Daoy (cell line): ENCODE results near the gene GNB5. TPM values are rescaled to one million over a fixed set of nuclear protein-coding genes. Genes with fewer than 3 reads are reported as not detected.
A peak's percentile ranks its signal among the peaks of the same experiment; 100 is the strongest.

Source experiments
- DNase-seq: peaks from one replicate; pipeline ENCODE4 v3.0.0-alpha.2; 2015; ENCODE audit warnings: low read depth
- total RNA-seq: library from RNA; depleted of rRNA; stranded (reverse); fragments of >200 nt; shearing (Covaris generic); gene quantifications from 2 replicates; pipeline ENCODE4 v1.2.3, GENCODE V29; 2014

Gene GNB5
- total RNA-seq, 1 experiment from 2014 or later, result 35.4 TPM

DNA sequence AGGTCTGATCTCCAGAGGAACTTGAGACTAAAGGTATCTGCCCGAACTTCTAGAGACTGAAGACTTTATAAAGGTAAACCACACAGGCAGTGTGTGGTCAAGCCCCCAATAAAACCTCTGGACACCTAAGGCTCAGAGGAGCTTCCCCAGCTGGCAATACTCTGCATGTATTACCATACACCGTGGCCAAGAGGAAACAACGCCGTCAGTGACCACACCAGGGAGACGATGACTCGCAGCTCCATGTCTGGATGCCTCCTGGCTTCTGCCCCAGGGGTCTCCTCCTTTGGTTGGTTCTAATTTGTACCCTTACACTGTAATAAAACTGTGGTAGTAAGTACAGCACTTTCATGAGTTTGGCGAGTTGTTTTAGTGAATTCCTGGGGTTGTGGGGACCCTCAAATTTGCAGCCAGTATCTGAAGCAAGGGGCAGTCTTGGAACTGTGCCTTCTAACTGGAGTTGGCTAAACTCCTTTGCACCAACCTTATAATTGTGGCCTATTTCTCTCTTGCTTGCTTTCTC is 46.5 kb downstream of the GNB5 start:
- DNase-seq, result peak; percentile 85

DNA sequence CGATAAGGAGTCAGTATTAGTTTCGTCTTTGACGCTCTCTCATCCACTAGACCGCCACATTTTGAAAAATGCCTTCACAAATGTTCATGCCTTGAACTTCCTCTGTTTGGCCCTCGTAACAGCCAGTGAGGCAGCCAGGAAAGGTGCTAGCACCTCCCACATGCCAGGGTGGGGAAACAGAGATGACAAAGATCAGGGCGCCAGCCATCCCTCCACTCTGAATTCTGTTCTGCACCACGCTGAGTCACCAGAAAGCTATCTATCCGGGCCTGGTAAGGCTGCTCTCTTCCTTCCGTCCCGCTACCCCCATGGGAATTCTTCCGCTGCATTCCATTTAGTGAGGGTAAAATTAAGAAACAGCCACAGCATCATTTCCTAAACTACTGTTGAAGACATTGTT is 47.3 kb downstream of the GNB5 start:
- DNase-seq, result peak; percentile 84

DNA sequence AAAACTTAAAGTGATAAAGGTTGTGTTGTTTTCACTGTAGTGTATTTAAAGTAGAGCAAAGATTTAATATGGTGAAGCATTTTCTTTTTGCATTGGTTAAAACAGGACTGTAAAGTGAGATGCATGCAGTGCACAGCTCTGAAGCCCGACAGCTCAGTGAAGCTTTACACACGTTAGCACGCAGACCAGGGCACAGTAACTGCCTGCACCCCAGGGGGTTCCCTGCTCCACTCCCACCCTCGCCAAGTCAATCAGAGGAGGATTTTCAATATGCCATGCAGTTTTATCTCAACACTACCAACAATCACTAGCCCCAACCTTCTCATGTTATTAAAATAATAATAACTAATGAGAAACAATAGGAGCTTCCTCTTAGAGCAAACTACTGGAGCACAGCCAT is 50.5 kb downstream of the GNB5 start:
- no peak for DNase-seq

DNA sequence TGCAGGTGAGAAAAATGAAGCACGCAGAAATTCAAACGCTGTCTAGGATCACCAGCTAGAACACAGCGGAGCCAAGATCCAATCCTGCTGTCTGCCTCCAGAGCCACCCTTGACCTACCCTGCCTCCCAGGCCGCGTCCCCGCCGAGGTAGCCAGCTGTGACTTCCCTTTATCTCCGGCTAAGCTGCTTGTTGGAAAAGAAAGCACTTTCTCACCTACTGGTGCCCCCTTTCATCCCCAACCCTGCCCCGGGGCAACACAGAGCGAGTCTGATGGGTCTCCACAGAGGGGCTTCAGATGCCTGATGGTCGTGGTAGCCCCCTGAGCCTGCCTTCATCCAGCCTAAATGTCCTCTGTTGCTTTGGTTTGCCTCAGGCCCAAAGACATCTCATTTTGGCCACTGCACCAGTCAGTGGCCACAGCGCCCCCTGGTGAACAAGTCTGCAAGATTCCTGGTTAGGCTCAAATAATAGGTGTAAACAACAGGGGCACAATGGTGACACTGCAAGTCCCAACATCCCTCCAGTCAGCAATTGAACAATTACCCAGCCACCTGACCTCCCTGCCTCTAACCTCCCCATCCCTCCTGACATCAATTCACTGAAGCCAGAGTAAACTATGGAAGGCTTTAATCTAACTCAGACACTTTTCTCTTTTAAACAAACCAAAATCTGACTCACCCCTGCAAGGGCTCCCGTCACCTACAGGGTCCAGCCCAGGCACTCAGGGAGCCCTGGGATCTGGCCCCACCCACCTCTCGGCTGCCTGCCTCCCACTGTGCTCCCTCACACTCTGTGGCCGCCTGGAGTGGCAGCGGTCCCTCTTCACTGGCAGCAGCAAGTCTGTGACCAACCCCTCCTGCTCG is 51.4 kb downstream of the GNB5 start:
- DNase-seq, result peak; percentile 87

DNA sequence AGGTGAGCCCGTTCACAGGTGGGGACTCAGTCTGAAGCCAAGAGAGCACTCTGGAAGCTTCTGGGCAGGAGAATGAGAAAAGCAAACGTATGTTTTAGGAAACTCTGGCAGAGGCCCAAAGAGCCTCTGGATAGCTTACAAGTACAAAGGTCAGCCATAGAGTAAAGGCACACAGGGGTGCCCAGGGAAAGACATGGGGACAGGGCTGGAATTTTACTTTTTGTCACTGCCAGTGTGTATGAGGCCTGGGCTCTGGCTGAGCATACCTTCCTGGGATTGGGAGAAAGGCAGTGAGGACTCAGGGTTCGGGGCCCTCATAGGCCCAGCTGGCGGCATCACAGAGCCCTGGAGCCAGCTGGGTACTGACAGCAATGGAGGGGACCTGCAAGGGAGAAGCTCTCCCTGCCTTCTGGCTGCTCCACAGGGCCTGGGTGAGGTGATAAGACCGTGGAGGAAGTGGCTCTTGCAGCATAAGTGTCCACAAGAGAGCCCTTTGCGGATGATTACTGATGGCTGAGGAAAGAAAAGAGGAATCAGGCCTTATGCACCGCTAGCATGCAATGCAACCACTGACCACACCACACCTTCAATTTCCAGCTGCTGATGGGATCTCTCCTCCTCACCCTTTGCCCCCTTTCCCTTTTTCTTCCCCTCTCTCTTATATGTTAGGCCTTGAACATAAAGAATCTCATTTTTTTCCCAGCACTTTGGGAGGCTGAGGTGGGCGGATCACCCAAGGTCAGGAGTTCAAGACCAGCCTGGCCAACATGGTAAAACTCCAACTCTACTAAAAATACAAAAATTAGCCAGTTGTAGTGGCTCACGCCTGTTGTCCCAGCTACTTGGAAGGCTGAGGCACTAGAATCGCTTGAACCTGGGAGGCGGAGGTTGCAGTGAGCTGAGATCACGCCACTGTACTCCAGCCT is 53.5 kb downstream of the GNB5 start:
- no peak for DNase-seq

DNA sequence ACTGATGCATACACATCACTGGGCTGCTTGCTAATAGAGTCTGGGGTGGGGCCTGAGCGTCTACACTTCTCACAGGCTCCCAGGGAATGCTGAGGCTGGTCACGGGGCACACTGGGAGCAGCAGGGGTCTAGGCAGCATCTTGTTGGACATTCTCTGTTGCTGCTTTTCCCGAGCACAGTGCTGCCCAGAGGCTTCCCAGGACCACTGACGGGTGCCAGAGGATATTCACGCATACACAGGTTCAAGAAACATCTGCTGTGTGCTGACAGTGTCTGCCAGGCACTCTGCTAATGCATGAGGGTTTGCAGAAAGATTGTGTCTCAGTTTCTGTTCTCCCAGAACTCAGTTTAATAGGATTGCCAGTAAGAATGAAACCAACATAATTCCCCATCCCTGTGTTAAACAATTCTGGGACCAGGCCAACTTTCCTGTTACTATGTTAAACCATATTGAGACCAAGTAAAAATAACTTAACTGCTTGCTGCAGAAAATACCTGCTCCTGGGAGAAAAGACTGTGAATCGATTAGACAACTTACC is 54.7 kb downstream of the GNB5 start:
- no peak for DNase-seq

DNA sequence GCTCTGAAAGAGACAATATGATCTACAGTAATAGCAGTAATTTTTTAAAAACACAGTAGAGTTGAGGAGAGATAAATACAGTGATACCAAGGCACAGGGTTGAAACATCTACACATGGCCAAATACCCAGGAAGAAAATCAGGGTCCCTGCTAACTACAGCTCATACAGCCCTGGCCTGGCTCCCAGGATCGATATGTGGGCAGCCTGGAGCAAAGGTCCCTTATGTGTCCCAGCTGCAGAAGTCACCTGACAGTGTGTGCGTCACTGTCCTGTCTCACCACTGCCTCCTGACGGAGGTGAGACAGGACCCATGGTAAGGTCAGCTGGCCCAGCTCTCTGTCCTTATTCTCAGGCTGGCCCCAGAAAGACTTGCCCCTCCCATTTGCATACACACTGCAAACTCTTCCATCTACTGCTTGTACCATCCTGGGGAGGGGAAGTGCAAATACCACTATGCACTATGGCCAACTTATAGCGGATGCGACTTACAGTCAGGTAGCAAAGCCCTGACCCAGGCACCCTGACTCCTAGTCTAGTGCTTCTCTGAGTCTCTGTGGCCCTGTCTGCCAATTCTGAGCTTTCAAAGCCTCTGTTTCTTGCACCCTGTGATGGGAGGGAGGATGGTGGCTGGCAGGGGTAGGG is 56.6 kb downstream of the GNB5 start:
- no peak for DNase-seq

DNA sequence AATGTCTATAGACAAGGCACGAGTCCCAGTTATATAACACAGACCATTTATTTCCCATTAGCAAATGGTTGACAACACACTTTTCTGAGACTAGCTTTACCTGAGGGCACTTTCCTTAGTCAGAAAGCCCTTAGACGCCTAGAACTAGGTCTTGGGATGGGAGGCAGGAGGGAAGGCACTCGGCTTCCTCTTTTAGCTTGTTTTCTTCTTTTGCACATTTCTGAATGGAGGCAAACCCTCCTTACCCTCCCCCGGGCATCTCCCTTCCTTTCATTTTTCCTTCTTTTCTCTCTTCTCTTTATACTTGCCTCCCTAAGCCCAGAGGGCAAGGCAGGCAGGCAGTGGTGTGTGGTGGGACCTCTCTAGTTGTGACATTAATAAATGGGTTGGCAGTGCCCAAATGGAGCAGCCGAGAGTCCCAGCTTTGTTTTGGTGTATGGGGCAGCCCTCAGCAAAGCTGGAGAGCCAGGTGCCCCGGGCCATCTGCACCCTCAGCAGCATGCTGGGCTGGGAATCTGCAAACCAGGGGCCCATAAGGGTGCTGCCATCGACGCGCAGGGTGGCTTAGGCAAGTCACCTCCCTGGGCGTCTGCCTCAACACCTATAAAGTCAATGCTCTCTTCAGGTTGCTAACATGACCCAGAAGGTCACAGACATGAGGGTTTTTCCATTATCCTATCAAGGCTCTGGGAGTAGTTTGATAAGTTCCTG is 57.5 kb downstream of the GNB5 start:
- no peak for DNase-seq

DNA sequence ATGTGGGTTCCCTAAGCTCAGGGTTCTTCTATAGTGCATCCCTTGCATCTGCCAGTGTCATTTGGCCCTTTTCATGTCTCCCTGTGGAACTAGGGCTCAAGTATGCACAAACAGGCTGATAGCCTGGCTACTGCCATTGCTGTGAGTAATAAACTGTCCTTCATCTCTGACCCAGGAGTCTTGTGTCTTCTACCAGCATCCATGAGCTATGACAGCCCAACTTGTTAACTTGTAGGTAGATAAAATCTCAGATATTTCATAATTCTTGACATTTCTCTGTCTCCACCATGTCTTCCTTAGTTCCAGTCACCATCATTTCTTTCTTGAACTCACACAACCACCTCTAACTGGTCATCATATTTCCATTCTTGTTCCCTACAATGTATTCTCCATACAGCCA is 59.1 kb downstream of the GNB5 start:
- DNase-seq, result no peak

DNA sequence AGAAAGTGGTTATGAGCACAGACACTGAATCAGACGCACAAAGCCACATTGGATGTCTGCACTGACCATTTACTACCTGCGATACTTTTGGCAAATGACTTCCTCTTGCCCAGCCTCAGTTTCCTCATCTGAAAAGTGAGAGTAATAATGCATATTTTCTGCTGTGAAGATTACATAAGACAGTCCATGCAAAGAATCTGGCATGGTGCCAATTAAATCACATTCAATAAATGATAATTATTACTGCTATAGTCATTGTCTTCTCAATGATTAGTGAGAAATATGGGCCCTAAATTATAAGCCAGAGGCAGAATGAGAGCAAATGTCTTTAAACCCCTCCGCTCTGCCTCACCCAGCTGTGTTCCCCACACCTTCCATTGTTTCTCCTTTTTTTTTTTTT is 62.6 kb downstream of the GNB5 start:
- no peak for DNase-seq

DNA sequence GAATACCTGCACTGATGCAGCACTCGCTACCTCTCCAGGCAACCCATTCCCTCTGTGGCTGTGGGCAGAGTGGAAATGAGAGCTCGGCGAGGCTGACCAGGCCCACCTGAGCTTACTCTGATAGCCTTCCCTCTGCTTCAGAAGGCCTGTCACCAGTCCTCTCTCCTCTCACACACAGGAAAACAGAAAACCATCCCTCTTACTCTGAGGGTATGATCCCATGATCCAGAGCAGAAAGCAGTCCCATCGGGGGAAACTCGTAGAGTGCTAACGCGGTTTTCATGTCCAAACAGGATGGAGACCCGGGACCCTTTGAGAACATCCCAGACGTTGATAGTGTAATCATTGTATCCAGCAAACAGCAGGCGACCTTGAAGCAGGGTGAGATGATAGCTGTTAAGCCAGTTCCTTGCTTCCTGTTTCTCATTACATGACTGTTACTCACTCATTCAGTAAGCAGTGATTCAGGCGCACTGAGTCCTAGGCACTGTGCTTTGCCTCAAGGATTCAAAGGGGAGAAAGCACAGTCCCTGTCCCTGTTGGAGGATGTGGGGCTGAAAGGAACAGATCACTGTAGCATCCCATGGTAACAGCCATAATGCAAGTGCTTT is 66.8 kb downstream of the GNB5 start:
- peak; percentile 85 for DNase-seq

DNA sequence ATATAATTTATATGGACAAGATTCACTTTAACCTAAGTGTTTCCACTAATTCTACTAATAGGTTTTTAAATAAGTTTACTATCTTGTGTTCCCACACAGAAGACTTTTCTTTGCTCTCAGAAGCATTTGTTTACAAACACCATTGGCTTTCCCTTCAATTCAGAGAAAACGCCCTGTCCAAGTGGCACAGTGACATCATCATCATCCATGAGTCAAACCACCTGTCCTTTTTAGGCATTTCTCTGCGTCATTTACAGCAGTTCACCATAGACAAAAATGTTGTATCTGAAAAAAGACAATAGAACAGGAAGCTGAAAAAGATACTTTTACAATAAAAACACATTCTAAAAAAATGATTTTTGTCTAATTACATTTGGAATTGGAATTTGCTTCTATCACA is 69.3 kb downstream of the GNB5 start:
- DNase-seq, result no peak

DNA sequence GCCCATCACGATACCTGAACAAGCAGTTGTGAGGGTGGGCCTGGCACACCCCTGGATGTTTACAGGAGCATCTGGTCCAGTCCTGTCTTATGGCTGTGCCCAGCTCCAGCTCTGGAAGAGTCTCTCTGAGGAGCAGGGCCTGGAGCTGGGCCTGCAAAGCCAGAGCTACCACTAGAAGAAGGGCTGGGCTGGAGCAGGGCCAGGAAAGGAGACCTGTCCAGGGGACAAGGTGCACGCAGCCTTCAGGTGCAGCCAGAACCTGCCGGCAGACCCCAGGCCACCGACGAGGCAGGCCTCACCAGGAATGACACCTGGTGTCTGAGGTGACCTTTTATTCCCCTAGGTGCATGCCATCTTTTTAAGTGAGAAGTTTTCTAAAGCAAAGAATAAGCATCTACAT is 70.2 kb downstream of the GNB5 start:
- DNase-seq, result no peak

DNA sequence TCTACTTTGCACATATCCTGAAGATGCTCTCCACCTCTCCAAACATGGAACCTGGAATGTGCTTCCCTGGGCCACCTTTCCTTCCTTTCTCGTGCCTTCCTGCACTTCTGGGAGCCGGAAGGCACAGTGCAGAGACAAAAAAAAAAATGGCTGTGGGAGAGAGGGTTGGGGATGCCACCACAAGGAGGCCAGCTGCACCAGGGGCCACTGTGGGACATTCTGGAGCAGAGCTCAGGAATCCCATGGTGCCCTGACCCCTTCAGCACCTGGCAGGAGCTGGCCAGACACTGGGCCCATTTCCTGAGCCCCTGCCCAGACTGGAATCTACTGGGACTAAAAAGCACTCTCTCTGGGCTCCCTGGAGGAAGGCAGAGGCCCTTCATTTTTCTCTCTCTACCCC is 70.7 kb downstream of the GNB5 start:
- DNase-seq, result no peak

DNA sequence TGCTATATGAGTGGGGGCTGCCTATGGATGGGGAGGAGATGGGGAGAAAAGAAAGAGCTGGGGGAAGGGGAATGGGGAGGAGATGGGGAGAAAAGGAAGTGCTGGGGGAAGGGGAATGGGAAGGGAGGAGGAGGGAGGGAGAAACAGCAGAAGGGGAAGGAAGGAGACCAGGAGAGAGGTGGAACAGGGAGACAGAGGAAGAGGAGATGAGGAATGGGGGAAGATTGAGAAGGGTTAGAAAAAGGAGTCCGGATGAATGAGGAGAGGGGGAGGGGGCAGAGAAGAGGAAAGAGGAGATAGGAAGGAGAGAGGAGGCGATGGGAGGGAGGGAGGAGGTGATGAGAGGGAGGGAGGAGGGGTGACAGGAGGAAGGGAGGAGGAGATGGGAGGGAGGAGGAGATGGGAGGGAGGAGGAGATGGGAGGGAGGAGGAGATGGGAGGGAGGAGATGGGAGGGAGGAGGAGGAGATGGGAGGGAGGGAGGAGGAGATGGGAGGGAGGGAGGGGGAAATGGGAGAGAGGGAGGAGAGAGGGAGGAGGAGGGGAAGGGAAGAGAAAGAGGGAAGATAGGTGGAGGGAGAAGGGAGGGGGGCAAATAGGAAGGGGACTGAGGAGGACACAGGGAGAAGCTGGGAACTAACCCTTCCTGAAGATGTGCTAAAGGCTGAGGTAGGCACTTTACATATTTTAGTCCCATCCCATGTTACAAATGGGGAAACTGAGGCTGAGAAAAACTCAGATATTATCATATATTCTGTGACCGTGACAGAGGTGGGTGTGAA is 72.0 kb downstream of the GNB5 start:
- DNase-seq, result no peak

DNA sequence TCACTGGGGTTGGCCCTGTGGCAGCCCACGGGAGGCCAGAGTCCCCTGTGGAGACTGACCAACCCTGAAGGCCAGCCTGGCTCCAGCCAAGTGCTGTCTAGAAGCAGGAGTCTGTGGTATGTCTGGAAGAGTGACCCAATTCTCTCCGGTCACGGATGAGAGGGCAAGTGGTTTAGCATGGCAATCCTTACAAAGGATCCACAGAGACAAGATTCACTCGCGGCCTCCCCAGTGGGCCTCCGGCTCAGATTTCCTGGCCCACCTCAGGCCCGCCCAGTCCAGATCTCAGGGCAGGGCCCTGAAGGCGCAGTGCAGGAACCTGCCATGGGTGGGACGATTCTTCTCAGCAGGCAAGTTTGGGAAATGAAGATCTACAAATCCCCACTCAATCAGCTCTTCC is 73.6 kb downstream of the GNB5 start:
- no peak for DNase-seq

DNA sequence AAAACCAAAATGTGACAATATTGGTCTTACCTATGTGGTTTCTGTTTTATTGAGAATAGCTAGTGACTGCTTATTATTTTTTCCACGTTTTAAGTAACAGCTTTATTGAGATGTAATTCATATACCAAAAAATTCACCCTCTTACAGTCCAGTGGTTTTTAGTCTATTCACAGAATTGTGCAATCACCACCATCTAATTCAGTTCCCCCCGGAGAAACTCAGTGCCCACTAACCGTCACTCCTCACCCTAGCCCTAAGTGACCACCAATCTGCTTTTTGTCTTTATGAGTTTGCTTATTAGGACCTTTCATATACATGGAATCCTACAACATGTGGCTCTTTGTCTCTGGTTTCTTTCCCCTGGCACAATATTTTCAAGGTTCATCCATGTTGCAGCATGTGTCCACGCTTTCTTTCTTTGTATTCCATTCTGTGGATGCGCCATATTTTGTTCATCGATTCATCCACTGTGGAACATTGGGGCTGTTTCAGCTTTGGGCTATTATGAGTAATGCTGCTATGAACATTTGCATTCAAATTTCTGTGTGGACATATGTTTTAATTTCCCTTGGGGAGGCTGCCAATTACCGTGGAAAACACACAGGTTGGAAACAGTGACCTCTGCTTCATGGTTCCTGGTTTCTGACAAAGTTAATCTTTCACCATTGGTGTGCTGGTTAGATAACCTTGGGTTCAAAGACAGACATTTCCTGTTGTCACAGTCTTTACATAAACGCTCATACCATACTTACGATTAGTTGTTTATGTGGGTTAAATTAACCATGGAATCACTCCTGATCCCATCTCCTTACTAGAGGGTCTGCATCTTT is 75.4 kb downstream of the GNB5 start:
- DNase-seq, result no peak

DNA sequence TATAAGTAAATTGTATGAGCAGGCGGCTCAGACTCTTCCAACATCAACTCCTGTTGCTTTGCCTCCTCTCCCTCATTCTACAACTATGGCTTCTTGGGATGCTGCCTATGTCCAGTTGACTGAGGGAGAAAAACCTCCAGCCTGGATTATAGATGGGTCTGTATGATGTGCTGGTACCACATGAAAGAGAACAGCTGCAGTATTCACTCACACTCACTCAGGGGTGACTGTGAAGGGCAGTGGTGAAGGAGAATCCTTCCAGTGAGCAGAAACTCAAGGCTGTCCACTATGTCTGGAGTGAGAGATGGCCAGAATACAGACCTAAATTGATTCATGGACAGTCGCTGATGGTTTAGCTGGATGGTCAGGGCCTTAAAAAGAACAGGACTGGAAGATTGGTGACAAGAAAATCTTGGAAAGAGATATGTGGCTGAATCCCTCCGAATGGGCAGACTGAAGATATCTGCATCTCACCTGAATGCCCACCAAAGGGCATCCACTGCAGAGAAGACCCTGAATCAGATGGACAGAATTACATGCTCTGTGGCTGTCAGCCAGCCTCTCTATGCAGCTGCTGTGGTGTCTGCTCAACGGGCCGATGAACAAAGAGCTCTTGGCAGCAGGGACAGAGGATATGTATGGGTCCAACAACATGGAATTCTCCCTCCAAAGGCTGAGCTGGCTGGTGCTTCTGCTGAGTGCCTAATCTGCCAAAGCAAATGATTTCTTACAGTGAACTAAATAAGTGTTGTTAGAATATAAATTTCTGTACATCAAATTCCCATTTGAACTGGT is 76.7 kb downstream of the GNB5 start:
- DNase-seq, result no peak
